ENCODE data around the gene CSF1. TPM values are rescaled to one million over a fixed set of nuclear protein-coding genes. Genes with fewer than 3 reads are reported as not detected.
A peak's percentile ranks its signal among the peaks of the same experiment; 100 is the strongest.

The CSF1 gene
- polyA plus RNA-seq, 2 of the 4 experiments (the other 2 are of a cell fraction), result 35.1 to 36.3 TPM

GRCh38 chr1:109884242-109884891, 26.3 kb upstream of the CSF1 start:
- FAIRE-seq, result no peak
- Histone ChIP-seq H3K4me1 (peaks cover 17% of the 10 kb centered on the region; the same call in 2 of the 3 replicates), H3K4me2 (no peak overlapping the region), H3K9me3 (no peaks in the 10 kb centered on the region), H3K4me3 (no peak overlapping the region), H3K27ac (peak overlapping the region in 1 of 2 experiments; percentile 53; a peak in 1 of 6 replicates)
- DNase-seq (ENCODE audit: low read depth in 1 of 2, low spot score in 1 of 2), result no peak
- no peak for ATAC-seq
- 96% methylated on average over 8 of the region's 8 CpGs for WGBS (ENCODE audit: missing lambda C conversion rate)
- TF ChIP-seq, protein P1, sequence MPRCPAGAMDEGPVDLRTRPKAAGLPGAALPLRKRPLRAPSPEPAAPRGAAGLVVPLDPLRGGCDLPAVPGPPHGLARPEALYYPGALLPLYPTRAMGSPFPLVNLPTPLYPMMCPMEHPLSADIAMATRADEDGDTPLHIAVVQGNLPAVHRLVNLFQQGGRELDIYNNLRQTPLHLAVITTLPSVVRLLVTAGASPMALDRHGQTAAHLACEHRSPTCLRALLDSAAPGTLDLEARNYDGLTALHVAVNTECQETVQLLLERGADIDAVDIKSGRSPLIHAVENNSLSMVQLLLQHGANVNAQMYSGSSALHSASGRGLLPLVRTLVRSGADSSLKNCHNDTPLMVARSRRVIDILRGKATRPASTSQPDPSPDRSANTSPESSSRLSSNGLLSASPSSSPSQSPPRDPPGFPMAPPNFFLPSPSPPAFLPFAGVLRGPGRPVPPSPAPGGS (IDR thresholded peaks at IDR 0.05), result no peak
- CTCF ChIA-PET, result interaction anchor here (1.0 kb wide), 1 partner anchor 108 kb away, joined by 5 read pairs; no protein-coding TSS in a partner anchor
- POLR2A ChIA-PET, result no interaction called here

DNA sequence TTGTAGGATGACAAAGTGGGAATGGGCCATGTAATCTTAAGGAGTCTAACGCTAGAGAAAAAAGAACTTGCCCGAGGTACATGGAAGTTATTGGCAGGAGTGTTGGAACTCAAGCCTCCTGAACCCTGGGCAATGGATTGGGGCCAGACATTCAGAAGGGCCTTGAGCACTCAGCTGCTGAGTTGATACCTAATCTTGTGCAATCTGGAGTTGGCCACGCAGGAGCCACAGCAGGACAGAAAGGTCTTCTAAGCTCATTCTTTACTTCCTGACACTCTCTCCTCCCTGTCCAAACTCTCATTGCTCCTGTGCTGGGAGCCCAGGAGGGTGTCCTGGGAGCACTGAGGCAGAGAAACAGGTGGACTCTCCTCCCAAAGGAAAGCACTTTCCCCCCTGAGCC, 25.1 kb upstream of the CSF1 start:
- Histone ChIP-seq H3K27ac (peak overlapping the region in 1 of 2 experiments; percentile 35; a peak in 2 of 6 replicates), H3K4me1 (peaks cover 17% of the 10 kb centered on the region; the same call in 2 of the 3 replicates), H3K9me3 (no peaks in the 10 kb centered on the region), H3K4me2 (no peak overlapping the region), H3K4me3 (no peak overlapping the region)
- DNase-seq (ENCODE audit: low read depth in 1 of 2, low spot score in 1 of 2) (no peak), FAIRE-seq (no peak), ATAC-seq (no peak)
- WGBS (ENCODE audit: missing lambda C conversion rate), result 80% methylated on average over 3 of the region's 3 CpGs
- ChIA-PET CTCF (interaction anchor here (0.6 to 0.7 kb wide), 2 partner anchors 108 to 172 kb away, joined by 3 read pairs; no protein-coding TSS in a partner anchor), POLR2A (no interaction called here)
- TF ChIP-seq ZFP36 (IDR thresholded peaks at IDR 0.05; ENCODE audit: borderline replicate concordance, partially characterized antibody) (no peak), HOXA7 (CRISPR knock-in tag; IDR thresholded peaks at IDR 0.05) (no peak), MAX (IDR thresholded peaks at IDR 0.05) (no peak), EHF (CRISPR knock-in tag; IDR thresholded peaks at IDR 0.05) (no peak), ZC3H11A (IDR thresholded peaks at IDR 0.05) (no peak), ESRRA (IDR thresholded peaks at IDR 0.05; ENCODE audit: borderline replicate concordance, low read length) (no peak), HDAC2 (IDR thresholded peaks at IDR 0.05) (no peak), FOXS1 (CRISPR knock-in tag; IDR thresholded peaks at IDR 0.05) (no peak)
- TF ChIP-seq, protein P2, sequence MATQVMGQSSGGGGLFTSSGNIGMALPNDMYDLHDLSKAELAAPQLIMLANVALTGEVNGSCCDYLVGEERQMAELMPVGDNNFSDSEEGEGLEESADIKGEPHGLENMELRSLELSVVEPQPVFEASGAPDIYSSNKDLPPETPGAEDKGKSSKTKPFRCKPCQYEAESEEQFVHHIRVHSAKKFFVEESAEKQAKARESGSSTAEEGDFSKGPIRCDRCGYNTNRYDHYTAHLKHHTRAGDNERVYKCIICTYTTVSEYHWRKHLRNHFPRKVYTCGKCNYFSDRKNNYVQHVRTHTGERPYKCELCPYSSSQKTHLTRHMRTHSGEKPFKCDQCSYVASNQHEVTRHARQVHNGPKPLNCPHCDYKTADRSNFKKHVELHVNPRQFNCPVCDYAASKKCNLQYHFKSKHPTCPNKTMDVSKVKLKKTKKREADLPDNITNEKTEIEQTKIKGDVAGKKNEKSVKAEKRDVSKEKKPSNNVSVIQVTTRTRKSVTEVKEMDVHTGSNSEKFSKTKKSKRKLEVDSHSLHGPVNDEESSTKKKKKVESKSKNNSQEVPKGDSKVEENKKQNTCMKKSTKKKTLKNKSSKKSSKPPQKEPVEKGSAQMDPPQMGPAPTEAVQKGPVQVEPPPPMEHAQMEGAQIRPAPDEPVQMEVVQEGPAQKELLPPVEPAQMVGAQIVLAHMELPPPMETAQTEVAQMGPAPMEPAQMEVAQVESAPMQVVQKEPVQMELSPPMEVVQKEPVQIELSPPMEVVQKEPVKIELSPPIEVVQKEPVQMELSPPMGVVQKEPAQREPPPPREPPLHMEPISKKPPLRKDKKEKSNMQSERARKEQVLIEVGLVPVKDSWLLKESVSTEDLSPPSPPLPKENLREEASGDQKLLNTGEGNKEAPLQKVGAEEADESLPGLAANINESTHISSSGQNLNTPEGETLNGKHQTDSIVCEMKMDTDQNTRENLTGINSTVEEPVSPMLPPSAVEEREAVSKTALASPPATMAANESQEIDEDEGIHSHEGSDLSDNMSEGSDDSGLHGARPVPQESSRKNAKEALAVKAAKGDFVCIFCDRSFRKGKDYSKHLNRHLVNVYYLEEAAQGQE (IDR thresholded peaks at IDR 0.05), result no peak
- TF ChIP-seq, protein P1 (IDR thresholded peaks at IDR 0.05), result no peak

- no peak for FAIRE-seq
- Histone ChIP-seq H3K4me2 (no peak overlapping the region), H3K4me1 (peaks cover 7% of the 10 kb centered on the region; the same call in 1 of the 3 replicates), H3K9me3 (no peaks in the 10 kb centered on the region), H3K4me3 (no peak overlapping the region), H3K27ac (no peak overlapping the region)
- no peak for DNase-seq (ENCODE audit: low read depth in 1 of 2, low spot score in 1 of 2)
- 78% methylated on average over 5 of the region's 5 CpGs for WGBS (ENCODE audit: missing lambda C conversion rate)
- TF ChIP-seq CBX2 (IDR thresholded peaks at IDR 0.05; ENCODE audit: borderline replicate concordance, low read depth), result no peak
- no peak for ATAC-seq
- CTCF ChIA-PET, result interaction anchor here (1.3 to 2.1 kb wide), 4 partner anchors 10 to 98 kb away, joined by 3 to 8 read pairs (median 6); partner anchors contain the start of gene AHCYL1
- POLR2A ChIA-PET, result no interaction called here
These were observed 23.8 kb upstream of the CSF1 start for GRCh38 chr1:109886827-109887226.

DNA sequence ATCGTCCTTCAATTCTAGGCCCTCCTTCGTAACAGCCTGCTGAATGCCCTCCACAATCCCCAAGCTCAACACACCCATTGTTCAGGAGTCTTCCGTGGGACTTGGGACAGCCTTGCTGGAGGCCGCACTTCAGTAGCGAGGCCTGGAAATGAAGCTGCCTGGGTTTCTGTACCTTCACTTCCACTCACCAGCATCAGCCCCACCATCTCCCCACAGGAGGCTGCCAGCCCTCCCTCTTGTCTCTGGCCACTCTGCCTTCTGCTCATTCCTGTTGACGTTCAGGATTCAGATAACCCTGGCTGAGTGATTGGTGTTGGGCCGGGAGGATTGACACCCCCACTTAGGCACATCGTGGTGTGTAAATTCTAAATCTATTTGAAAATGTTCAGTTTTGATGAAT, 23.4 kb upstream of the CSF1 start:
- Histone ChIP-seq H3K9me3 (no peaks in the 10 kb centered on the region), H3K4me2 (no peak overlapping the region), H3K27ac (no peak overlapping the region), H3K4me1 (peaks cover 11% of the 10 kb centered on the region), H3K4me3 (no peak overlapping the region)
- DNase-seq (ENCODE audit: low read depth in 1 of 2, low spot score in 1 of 2), result no peak
- WGBS (ENCODE audit: missing lambda C conversion rate), result 92% methylated on average over 7 of the region's 8 CpGs
- POLR2A ChIA-PET, result no interaction called here
- no peak for FAIRE-seq
- CTCF ChIA-PET, result interaction anchor here (0.6 to 2.1 kb wide), 5 partner anchors 10 to 110 kb away, joined by 3 to 8 read pairs (median 3); partner anchors contain the start of gene AHCYL1
- ATAC-seq, result no peak
- TF ChIP-seq PBX3 (IDR thresholded peaks at IDR 0.05), result no peak
- no peak for TF ChIP-seq RNF2 (IDR thresholded peaks at IDR 0.05; ENCODE audit: borderline replicate concordance, low read depth)
- TF ChIP-seq, protein P3, sequence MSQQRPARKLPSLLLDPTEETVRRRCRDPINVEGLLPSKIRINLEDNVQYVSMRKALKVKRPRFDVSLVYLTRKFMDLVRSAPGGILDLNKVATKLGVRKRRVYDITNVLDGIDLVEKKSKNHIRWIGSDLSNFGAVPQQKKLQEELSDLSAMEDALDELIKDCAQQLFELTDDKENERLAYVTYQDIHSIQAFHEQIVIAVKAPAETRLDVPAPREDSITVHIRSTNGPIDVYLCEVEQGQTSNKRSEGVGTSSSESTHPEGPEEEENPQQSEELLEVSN (IDR thresholded peaks at IDR 0.05; ENCODE audit: borderline replicate concordance, low read depth), result no peak
- no peak for TF ChIP-seq HDAC2 (IDR thresholded peaks at IDR 0.05)
- TF ChIP-seq, protein P1 (IDR thresholded peaks at IDR 0.05), result no peak
- TF ChIP-seq SREBF2 (IDR thresholded peaks at IDR 0.05), result no peak
- no peak for TF ChIP-seq FOXS1 (CRISPR knock-in tag; IDR thresholded peaks at IDR 0.05)
- TF ChIP-seq BHLHE40 (IDR thresholded peaks at IDR 0.05; ENCODE audit: low read depth, low read length), result no peak

All from A549 (cell line).